Measurements from ENCODE around the gene ASPN.

DNA sequence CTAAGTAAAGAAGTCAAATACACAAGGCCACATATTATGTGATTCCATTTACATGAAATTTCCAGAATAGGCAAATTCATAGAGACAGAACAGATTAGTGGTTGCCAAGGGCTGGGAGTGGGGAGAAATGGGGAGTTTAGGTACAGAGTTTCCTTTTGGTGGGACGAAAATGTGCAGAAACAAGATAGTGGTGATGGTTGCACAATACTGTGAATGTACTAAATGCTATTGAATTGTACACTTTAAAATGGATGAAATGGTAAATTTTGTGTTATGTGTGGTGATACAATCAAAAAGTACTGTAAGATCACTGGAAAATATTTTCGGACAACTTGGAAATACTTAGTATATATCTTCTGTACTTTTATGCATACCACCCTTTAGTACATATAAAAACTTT, 38.5 kb upstream of the ASPN start:
- TF ChIP-seq, protein P1, sequence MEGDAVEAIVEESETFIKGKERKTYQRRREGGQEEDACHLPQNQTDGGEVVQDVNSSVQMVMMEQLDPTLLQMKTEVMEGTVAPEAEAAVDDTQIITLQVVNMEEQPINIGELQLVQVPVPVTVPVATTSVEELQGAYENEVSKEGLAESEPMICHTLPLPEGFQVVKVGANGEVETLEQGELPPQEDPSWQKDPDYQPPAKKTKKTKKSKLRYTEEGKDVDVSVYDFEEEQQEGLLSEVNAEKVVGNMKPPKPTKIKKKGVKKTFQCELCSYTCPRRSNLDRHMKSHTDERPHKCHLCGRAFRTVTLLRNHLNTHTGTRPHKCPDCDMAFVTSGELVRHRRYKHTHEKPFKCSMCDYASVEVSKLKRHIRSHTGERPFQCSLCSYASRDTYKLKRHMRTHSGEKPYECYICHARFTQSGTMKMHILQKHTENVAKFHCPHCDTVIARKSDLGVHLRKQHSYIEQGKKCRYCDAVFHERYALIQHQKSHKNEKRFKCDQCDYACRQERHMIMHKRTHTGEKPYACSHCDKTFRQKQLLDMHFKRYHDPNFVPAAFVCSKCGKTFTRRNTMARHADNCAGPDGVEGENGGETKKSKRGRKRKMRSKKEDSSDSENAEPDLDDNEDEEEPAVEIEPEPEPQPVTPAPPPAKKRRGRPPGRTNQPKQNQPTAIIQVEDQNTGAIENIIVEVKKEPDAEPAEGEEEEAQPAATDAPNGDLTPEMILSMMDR (IDR thresholded peaks at IDR 0.05), result no peak
- no peak for TF ChIP-seq POLR2A (IDR thresholded peaks at IDR 0.05)
